Natural killer cell (primary cell): ENCODE results near the gene ZBTB17. TPM values are rescaled to one million over a fixed set of nuclear protein-coding genes. Genes with fewer than 3 reads are reported as not detected.

Experiments used
- ATAC-seq, 3 donors: fragments of 150-1000 bp in 2 of 3; fragments of 200-7000 bp in 1 of 3; cut with Tn5 transposase; 1 replicate in 1 of 3; 2 replicates in 2 of 3; pipeline ENCODE4 v1.10.0; 2021; ENCODE audit warnings: mild to moderate bottlenecking in 2 of 3, moderate library complexity in 2 of 3
- DNase-seq, 2 donors: peaks; one replicate each; pipeline versions ENCODE4 v3.0.0 to v3.0.0-alpha.2; 2013 to 2021; ENCODE audit warnings: mixed read lengths in 1 of 2
- H3K27ac ChIP-seq: one replicate; pipeline ENCODE4 v1.5.1; 2013; ENCODE audit warnings: mild to moderate bottlenecking, low read length
- H3K27me3 ChIP-seq: one replicate; pipeline ENCODE4 v1.6.1; 2013; ENCODE audit warnings: low read length; ENCODE audit not compliant: control insufficient read depth, insufficient read depth
- H3K36me3 ChIP-seq: one replicate; pipeline ENCODE4 v1.6.1; 2013; ENCODE audit warnings: low read length; ENCODE audit not compliant: control insufficient read depth, insufficient read depth
- H3K4me1 ChIP-seq: one replicate; pipeline ENCODE4 v1.6.1; 2013; ENCODE audit warnings: low read length; ENCODE audit not compliant: control insufficient read depth, insufficient read depth
- H3K4me3 ChIP-seq: one replicate; pipeline ENCODE4 v1.5.1; 2013; ENCODE audit warnings: low read length
- H3K9me3 ChIP-seq: one replicate; pipeline ENCODE4 v1.6.1; 2013; ENCODE audit warnings: low read length; ENCODE audit not compliant: control insufficient read depth, insufficient read depth
- H3K27ac Mint-ChIP-seq, 2 donors: one replicate each; pipeline ENCODE4 v1.8.0; 2022; ENCODE audit warnings: mild to moderate bottlenecking in 2 of 2, mixed read lengths in 2 of 2, moderate library complexity in 1 of 2
- H3K27me3 Mint-ChIP-seq, 2 donors: one replicate each; pipeline ENCODE4 v1.8.0; 2022; ENCODE audit warnings: low read depth in 2 of 2, mixed read lengths in 2 of 2
- H3K36me3 Mint-ChIP-seq: one replicate; pipeline ENCODE4 v1.8.0; 2022; ENCODE audit warnings: mixed read lengths
- H3K4me1 Mint-ChIP-seq, 2 donors: one replicate each; pipeline ENCODE4 v1.8.0; 2022; ENCODE audit warnings: mixed read lengths in 2 of 2
- H3K4me3 Mint-ChIP-seq: one replicate; pipeline ENCODE4 v1.8.0; 2022; ENCODE audit warnings: mild to moderate bottlenecking, moderate library complexity, mixed read lengths
- H3K9me3 Mint-ChIP-seq, 2 donors: one replicate each; pipeline ENCODE4 v1.8.0; 2022; ENCODE audit warnings: mixed read lengths in 2 of 2
- WGBS: methylation state at CpG from one replicate; pipeline ENCODE4 v1.1.7; 2013; ENCODE audit warnings: missing lambda C conversion rate; ENCODE audit not compliant: insufficient coverage; 5-methylcytosine and 5-hydroxymethylcytosine counted together
- intact Hi-C: fragments of 100-400 bp; cut with micrococcal nuclease; formaldehyde crosslinking; loops from one replicate; pipeline ENCODE4 v1.14.2; 2022
- total RNA-seq, 4 donors: library from RNA; stranded (reverse); fragments of 120-200 nt in 1 of 4; gene quantifications; one replicate each; pipeline versions ENCODE4 v1.2.3 to v1.2.4, GENCODE V29; 2013 to 2022
- TF ChIP-seq, protein P1 (sequence below): fragments of 200-600 bp; IDR thresholded peaks from one replicate; pipeline ENCODE4 v1.8.0; 2022; ENCODE audit warnings: antibody characterized with exemption

Gene ZBTB17
- total RNA-seq, 3 donors from 2014 or later (not counting 1 experiment from before 2014, with no cell fraction given) = 86.0 to 100 (median 86.9) TPM

DNA sequence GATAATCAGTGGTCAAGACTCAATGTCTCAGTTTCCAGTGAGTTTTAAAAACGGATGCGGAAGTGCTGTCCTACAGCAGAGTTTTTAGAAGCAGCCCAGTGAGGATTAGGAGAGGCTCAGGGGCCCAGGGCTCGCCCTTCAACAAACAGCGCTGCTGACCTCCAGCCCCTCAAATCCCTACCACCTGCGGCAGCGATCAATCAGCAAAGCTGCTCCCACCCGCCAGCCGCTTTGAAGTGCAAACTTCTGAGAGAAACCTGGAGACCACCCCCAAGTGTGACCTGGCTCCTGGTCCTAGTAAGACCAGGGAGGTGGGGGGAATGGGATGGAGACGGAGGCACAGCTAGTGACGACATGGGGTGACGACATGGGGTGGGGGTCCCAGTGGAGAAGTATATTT is 14.4 kb downstream of the ZBTB17 start:
- Histone ChIP-seq H3K4me3 (no peak overlapping the region), H3K36me3 (peaks cover 3% of the 10 kb centered on the region), H3K9me3 (no peaks in the 10 kb centered on the region), H3K27me3 (no peaks in the 10 kb centered on the region), H3K4me1 (peaks cover 25% of the 10 kb centered on the region), H3K27ac (no peak overlapping the region)
- Mint-ChIP-seq H3K27me3 (no peaks in the 10 kb centered on the region), H3K4me1 (peaks cover 40 to 43% of the 10 kb centered on the region in 2 donors), H3K36me3 (no peaks in the 10 kb centered on the region), H3K27ac (no peak overlapping the region), H3K9me3 (no peaks in the 10 kb centered on the region), H3K4me3 (no peak overlapping the region)
- no peak for DNase-seq
- TF ChIP-seq, protein P1, sequence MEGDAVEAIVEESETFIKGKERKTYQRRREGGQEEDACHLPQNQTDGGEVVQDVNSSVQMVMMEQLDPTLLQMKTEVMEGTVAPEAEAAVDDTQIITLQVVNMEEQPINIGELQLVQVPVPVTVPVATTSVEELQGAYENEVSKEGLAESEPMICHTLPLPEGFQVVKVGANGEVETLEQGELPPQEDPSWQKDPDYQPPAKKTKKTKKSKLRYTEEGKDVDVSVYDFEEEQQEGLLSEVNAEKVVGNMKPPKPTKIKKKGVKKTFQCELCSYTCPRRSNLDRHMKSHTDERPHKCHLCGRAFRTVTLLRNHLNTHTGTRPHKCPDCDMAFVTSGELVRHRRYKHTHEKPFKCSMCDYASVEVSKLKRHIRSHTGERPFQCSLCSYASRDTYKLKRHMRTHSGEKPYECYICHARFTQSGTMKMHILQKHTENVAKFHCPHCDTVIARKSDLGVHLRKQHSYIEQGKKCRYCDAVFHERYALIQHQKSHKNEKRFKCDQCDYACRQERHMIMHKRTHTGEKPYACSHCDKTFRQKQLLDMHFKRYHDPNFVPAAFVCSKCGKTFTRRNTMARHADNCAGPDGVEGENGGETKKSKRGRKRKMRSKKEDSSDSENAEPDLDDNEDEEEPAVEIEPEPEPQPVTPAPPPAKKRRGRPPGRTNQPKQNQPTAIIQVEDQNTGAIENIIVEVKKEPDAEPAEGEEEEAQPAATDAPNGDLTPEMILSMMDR = no peak
- intact Hi-C loops = no loop called here
- ATAC-seq = no peak
- 98% methylated on average over 11 of the region's 11 CpGs for WGBS

DNA sequence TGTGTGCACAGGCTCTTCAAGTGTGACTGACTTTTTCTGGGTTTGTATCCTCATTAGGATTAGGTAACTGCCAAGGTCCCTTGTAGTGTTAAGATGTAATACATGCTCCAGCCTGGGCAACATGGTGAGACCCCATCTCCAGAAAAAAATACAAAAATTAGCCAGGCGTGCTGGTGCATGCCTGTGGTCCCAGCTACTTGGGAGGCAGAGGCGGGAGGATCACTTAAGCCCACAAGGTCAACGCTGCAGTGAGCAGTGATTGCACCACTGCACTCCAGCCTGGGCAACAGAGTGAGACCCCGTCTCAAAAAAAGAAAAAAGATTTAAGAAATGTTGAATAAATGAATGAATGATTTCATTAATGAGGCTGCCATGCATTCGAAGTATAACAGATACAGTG is 15.1 kb downstream of the ZBTB17 start:
- Histone ChIP-seq H3K27me3 (no peaks in the 10 kb centered on the region), H3K4me1 (peaks cover 18% of the 10 kb centered on the region), H3K27ac (no peak overlapping the region), H3K4me3 (no peak overlapping the region), H3K36me3 (peaks cover 3% of the 10 kb centered on the region), H3K9me3 (no peaks in the 10 kb centered on the region)
- Mint-ChIP-seq H3K9me3 (no peaks in the 10 kb centered on the region), H3K4me3 (no peak overlapping the region), H3K27me3 (no peaks in the 10 kb centered on the region), H3K27ac (no peak overlapping the region), H3K36me3 (no peaks in the 10 kb centered on the region), H3K4me1 (peaks cover 40 to 43% of the 10 kb centered on the region in 2 donors)
- ATAC-seq = no peak
- DNase-seq = no peak
- intact Hi-C loops = no loop called here
- TF ChIP-seq, protein P1 = no peak
- 93% methylated on average over 4 of the region's 5 CpGs for WGBS

DNA sequence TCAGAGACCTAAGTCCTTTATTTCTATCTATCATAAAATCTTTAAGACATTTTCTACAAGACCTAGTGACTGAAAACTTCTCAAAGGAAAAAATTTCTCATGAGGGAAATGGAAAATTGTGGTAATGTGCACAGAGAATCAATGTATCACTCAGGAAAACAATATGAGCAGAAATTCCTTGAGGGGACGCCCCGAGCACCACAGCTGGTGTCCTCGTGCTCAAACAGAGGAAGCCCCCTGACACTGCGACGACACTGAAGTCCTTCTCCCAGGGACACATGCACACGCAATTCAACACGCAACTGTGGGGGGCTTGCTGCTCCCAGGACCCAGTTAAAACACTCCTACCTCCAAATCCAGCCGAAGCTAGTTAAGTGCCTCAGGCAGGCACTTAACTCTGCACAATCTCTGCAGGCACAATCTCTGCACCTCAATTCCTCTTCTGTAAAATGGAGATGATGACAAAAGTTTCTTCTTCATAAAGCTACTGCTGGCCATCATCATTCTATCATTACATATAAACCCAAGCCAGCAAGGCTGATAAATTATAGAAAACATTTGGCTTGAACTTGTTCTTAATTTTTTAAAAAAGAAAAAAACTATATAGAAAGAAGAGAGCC is 16.0 kb downstream of the ZBTB17 start:
- intact Hi-C loops = no loop called here
- Mint-ChIP-seq H3K27me3 (no peaks in the 10 kb centered on the region), H3K36me3 (no peaks in the 10 kb centered on the region), H3K27ac (no peak overlapping the region), H3K9me3 (no peaks in the 10 kb centered on the region), H3K4me3 (no peak overlapping the region), H3K4me1 (peaks cover 33 to 37% of the 10 kb centered on the region in 2 donors)
- Histone ChIP-seq H3K36me3 (peaks cover 3% of the 10 kb centered on the region), H3K27ac (no peak overlapping the region), H3K9me3 (no peaks in the 10 kb centered on the region), H3K4me3 (no peak overlapping the region), H3K27me3 (no peaks in the 10 kb centered on the region), H3K4me1 (peaks cover 13% of the 10 kb centered on the region)
- DNase-seq (no peak), ATAC-seq (no peak)
- TF ChIP-seq, protein P1 = no peak
- whole genome bisulfite sequencing = 75% methylated on average over 8 of the region's 8 CpGs

DNA sequence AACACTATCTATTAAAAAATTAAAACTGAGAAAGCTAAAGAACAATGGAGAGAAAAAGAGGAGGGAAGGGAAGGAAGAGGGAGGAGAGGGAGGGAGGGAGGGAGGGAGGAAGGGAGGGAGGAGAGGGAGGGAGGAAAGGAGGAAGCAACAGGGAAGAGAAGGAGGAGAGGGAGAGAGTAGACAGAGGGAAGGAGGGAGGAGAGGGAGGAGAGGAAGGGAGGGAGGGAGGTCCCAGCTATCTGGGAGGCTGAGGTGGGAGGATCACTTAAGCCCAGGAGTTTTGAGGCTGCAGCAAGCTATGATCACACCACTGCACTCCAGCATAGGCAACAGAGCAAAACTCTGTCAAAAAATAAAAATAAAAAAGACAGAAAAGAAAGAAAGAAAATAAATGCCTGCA is 16.5 kb downstream of the ZBTB17 start:
- H3K4me3 ChIP-seq = no peak overlapping the region
- H3K27me3 ChIP-seq = no peaks in the 10 kb centered on the region
- H3K4me1 ChIP-seq = peaks cover 10% of the 10 kb centered on the region
- no peaks in the 10 kb centered on the region for H3K9me3 ChIP-seq
- DNase-seq (no peak), ATAC-seq (no peak)
- Mint-ChIP-seq H3K9me3 (no peaks in the 10 kb centered on the region), H3K4me1 (peaks cover 33 to 37% of the 10 kb centered on the region in 2 donors), H3K4me3 (no peak overlapping the region), H3K36me3 (no peaks in the 10 kb centered on the region), H3K27ac (no peak overlapping the region), H3K27me3 (no peaks in the 10 kb centered on the region)
- H3K27ac ChIP-seq = no peak overlapping the region
- peaks cover 3% of the 10 kb centered on the region for H3K36me3 ChIP-seq
- TF ChIP-seq, protein P1 = no peak
- intact Hi-C loops = no loop called here
